ENCODE measurements around the gene DNAH1. TPM values are rescaled to one million over a fixed set of nuclear protein-coding genes. Genes with fewer than 3 reads are reported as not detected.
A peak's percentile ranks its signal among the peaks of the same experiment; 100 is the strongest.

DNAH1 gene
- total RNA-seq, 3 donors from 2014 or later, result 7.5 to 11.5 (median 10.8) TPM

DNA sequence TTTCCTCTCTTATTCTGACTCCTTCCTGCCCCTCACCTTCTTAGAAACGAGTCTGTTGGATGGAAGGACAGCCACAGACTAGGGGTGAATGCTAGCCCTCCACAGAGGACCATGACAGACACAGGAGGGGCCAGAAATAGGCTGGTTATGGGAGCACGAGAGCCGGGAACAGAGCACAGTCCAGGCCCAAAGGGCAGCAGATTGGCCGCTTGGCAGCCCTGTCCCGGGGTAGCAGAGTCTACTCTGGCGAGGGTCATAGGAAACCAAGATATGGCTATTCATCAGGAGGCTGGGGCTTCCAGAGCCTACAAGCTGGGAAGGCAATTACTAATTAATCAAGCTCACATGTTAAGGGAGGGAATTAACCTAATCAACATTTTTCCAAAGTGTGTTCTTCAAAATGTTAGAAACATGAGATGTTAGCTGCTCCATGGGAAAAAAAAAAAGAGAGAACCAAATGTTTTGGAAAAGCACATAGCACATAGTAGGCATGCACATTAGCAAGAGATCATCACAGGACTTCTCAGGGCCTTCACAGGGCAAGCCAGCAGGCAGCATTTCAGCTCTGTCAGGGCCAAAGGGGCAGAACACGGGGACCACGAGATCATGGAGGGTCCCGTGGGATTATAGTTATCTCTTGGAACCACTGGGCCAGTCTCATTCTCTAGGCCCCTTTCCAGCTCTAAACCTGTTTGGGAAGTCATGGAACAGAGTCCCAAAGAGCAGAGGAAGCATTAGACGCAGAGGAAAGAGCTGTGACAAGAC lies 115.5 kb downstream of the DNAH1 start:
- Histone ChIP-seq H3K27me3 (no peaks in the 10 kb centered on the region), H3K4me3 (no peak overlapping the region), H3K9me3 (no peaks in the 10 kb centered on the region), H3K4me1 (peaks cover 9 to 17% of the 10 kb centered on the region in 2 donors), H3K36me3 (no peaks in the 10 kb centered on the region), H3K27ac (peak overlapping the region; percentile 48 to 85)
- TF ChIP-seq, protein P1, sequence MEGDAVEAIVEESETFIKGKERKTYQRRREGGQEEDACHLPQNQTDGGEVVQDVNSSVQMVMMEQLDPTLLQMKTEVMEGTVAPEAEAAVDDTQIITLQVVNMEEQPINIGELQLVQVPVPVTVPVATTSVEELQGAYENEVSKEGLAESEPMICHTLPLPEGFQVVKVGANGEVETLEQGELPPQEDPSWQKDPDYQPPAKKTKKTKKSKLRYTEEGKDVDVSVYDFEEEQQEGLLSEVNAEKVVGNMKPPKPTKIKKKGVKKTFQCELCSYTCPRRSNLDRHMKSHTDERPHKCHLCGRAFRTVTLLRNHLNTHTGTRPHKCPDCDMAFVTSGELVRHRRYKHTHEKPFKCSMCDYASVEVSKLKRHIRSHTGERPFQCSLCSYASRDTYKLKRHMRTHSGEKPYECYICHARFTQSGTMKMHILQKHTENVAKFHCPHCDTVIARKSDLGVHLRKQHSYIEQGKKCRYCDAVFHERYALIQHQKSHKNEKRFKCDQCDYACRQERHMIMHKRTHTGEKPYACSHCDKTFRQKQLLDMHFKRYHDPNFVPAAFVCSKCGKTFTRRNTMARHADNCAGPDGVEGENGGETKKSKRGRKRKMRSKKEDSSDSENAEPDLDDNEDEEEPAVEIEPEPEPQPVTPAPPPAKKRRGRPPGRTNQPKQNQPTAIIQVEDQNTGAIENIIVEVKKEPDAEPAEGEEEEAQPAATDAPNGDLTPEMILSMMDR (IDR thresholded peaks at IDR 0.05), result no peak
- intact Hi-C loops (cut with DNase I; ENCODE audit: low total_unique reads), result no loop called here
- DNase-seq (ENCODE audit: low spot score in 2 of 2), result peak in 1 of 2 donors; percentile 17

GRCh38 chr3:52432225-52432624 lies 116.1 kb downstream of the DNAH1 start:
- DNase-seq (ENCODE audit: low spot score in 2 of 2), result peak in 1 of 2 donors; percentile 40
- intact Hi-C loops (cut with DNase I; ENCODE audit: low total_unique reads), result no loop called here

DNA sequence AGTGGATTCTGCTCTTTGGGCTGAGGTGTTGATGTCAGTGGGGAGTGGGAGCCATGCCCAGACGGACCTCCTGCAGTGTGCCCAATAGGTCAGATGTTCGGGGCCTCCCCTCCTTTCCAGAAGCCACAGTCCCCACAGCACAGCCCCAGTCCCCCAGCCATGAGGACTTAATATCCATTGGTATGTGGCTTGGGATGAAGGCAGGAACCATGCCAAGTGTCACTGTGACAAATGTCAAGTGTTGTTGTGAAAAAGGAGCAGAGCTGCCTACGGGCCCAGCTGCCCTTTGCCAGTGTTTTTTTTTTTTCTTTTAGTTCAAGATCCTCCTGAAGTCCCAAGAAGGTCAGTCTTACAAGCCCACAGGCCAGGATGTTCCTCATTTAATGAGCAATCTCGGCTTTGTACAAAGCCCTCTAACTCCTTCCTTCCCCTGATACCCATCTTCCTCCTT lies 116.6 kb downstream of the DNAH1 start:
- Histone ChIP-seq H3K9me3 (no peaks in the 10 kb centered on the region), H3K4me3 (no peak overlapping the region), H3K27me3 (no peaks in the 10 kb centered on the region), H3K27ac (peak overlapping the region; percentile 48 to 85), H3K36me3 (no peaks in the 10 kb centered on the region), H3K4me1 (peaks cover 9 to 22% of the 10 kb centered on the region in 2 donors)
- TF ChIP-seq POLR2AphosphoS5 (IDR thresholded peaks at IDR 0.05) (no peak), POLR2A (IDR thresholded peaks at IDR 0.05) (no peak)
- intact Hi-C loops (cut with DNase I; ENCODE audit: low total_unique reads), result no loop called here
- DNase-seq (ENCODE audit: low spot score in 2 of 2), result peak in 1 of 2 donors; percentile 51

More at GRCh38 chr3:52432225-52432624, 116.1 kb downstream of the DNAH1 start:
- H3K27me3 ChIP-seq, result no peaks in the 10 kb centered on the region
- H3K27ac ChIP-seq, result peak overlapping the region; percentile 48 to 85
- H3K4me1 ChIP-seq, result peaks cover 9 to 18% of the 10 kb centered on the region in 2 donors
- no peak overlapping the region for H3K4me3 ChIP-seq
- no peaks in the 10 kb centered on the region for H3K9me3 ChIP-seq
- H3K36me3 ChIP-seq, result no peaks in the 10 kb centered on the region
- TF ChIP-seq POLR2A (IDR thresholded peaks at IDR 0.05), result no peak
- TF ChIP-seq POLR2AphosphoS5 (IDR thresholded peaks at IDR 0.05), result no peak

DNA sequence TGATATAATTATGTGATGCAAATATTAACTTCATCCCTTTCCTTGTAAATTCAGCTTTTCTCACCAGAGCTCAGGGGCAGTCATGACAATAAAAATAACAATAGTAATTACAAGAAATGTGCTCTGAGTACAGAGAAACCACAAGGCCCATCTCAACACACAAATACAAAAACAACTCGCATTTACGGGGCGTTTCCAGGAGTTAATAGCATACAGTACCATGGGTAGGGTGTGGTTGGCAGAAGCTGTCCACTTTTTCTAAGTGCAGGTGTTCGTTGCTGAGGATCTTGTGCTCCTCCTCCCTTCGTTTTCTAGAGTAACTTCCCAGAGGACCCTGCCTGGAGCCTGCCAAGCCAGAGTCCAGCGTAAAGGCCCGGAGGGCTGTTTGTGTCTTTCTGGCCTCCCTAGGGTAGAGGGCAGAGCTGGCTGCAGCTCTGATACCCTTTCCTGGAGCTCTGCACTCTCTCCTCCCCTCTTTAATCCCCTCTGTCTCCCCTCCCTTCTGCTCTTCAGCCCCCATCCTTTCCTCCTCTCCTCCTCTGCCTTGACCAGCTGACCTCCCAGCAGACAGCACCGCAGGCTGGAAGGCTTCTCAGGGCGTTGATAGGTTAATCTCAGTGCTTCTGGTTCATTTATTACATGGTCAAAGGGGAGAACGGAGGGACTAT lies 117.3 kb downstream of the DNAH1 start:
- Histone ChIP-seq H3K36me3 (no peaks in the 10 kb centered on the region), H3K27ac (peak overlapping the region; percentile 48 to 85), H3K4me3 (no peak overlapping the region), H3K27me3 (no peaks in the 10 kb centered on the region), H3K4me1 (peaks cover 9 to 22% of the 10 kb centered on the region in 2 donors), H3K9me3 (no peaks in the 10 kb centered on the region)
- DNase-seq (ENCODE audit: low spot score in 2 of 2), result peak in 1 of 2 donors; percentile 45
- no peak for TF ChIP-seq POLR2A (IDR thresholded peaks at IDR 0.05)
- intact Hi-C loops (cut with DNase I; ENCODE audit: low total_unique reads), result no loop called here

DNA sequence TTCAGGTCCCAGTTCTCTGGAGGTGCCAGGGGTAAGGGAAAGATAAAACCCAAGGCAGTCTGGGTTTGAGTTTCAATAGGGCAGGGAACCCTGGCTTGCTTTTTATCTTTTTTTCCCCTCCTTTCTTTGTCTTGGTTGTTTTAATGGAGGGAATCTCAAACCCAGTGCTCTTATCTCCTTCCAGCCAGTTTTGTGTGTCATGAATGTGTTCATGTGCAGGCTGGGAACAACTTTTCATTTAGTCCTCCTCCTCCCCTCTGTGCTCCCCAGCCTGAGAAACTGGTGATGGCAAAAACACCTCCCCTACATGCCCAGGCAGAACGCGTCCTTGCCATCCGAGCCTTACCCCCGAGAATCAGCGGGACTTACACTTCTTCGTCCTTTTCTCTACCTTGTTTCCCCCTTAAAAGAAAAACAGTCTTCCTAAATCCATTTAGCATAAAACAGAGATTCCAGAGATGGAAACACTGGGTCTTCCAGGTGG lies 117.9 kb downstream of the DNAH1 start:
- TF ChIP-seq, protein P1 (IDR thresholded peaks at IDR 0.05), result no peak
- TF ChIP-seq POLR2A (IDR thresholded peaks at IDR 0.05) (no peak), POLR2AphosphoS5 (IDR thresholded peaks at IDR 0.05) (no peak)
- no peaks in the 10 kb centered on the region for H3K36me3 ChIP-seq
- no peaks in the 10 kb centered on the region for H3K27me3 ChIP-seq
- H3K9me3 ChIP-seq, result no peaks in the 10 kb centered on the region
- intact Hi-C loops (cut with DNase I; ENCODE audit: low total_unique reads), result no loop called here
- peak overlapping the region; percentile 48 to 85 for H3K27ac ChIP-seq
- H3K4me3 ChIP-seq, result no peak overlapping the region
- H3K4me1 ChIP-seq, result peaks cover 9 to 22% of the 10 kb centered on the region in 2 donors
- DNase-seq (ENCODE audit: low spot score in 2 of 2), result peak in 1 of 2 donors; percentile 12

DNA sequence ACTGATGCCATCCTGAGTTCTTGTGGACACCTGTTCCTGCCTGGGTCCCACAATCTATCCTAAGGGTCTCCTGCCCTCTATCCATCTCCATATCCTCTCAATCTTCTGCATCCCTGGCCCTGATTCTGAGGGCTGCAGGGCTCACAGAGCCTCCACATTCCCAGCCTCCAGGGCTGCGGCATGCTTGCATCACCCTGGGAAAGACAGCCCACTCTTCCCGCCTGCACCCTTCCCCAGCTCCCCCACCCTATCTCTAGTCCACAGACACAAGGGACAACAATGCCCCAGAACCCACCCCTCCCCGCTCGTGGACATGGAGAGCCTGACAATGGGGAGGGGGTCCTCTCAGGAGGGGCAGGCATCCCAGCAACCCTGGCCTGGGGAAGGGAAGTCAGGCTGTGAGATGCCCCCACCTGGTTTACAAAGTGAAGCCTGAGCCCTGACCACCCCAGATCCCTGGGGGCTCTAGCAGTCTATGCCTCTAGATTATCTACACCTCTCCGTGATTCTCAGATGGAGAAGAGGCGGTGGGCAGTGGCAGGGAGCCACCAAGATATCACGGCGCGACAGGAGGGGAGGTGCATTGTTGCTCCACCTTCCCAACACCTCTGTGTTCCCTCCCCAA lies 118.5 kb downstream of the DNAH1 start:
- H3K27ac ChIP-seq, result peak overlapping the region; percentile 48 to 85
- no peaks in the 10 kb centered on the region for H3K9me3 ChIP-seq
- peak in 1 of 2 donors; percentile 43 for DNase-seq (ENCODE audit: low spot score in 2 of 2)
- TF ChIP-seq, protein P1 (IDR thresholded peaks at IDR 0.05), result no peak
- TF ChIP-seq POLR2A (IDR thresholded peaks at IDR 0.05), result no peak
- TF ChIP-seq POLR2AphosphoS5 (IDR thresholded peaks at IDR 0.05), result no peak
- H3K4me3 ChIP-seq, result no peak overlapping the region
- peaks cover 9 to 22% of the 10 kb centered on the region in 2 donors for H3K4me1 ChIP-seq
- no peaks in the 10 kb centered on the region for H3K27me3 ChIP-seq
- intact Hi-C loops (cut with DNase I; ENCODE audit: low total_unique reads), result no loop called here
- H3K36me3 ChIP-seq, result no peaks in the 10 kb centered on the region
